KMS-11 (cell line): ENCODE results near the gene GNAZ.

Source experiments
- H2AFZ ChIP-seq: fragments of 200-600 bp; sonication (generic); 2 replicates; pipeline ENCODE4 v1.6.1; 2016; ENCODE audit warnings: antibody characterized with exemption, mixed run types, low read depth
- H3K27ac ChIP-seq: fragments of 200-600 bp; sonication (generic); 2 replicates; pipeline ENCODE4 v1.6.1; 2016; ENCODE audit warnings: mild to moderate bottlenecking, mixed run types
- H3K27me3 ChIP-seq: fragments of 200-600 bp; sonication (generic); 2 replicates; pipeline ENCODE4 v1.6.1; 2017; ENCODE audit warnings: mild to moderate bottlenecking, low read depth, mixed run types, moderate library complexity; ENCODE audit not compliant: insufficient read depth
- H3K36me3 ChIP-seq: fragments of 200-600 bp; sonication (generic); 2 replicates; pipeline ENCODE4 v1.6.1; 2017; ENCODE audit warnings: mild to moderate bottlenecking, mixed run types; ENCODE audit not compliant: insufficient read depth
- H3K4me1 ChIP-seq: fragments of 200-600 bp; sonication (generic); 2 replicates; pipeline ENCODE4 v1.6.1; 2016; ENCODE audit warnings: mild to moderate bottlenecking, low read depth, mixed run types; ENCODE audit not compliant: poor library complexity, severe bottlenecking
- H3K4me2 ChIP-seq: fragments of 200-600 bp; sonication (generic); 2 replicates; pipeline ENCODE4 v1.7.0; 2016; ENCODE audit warnings: mild to moderate bottlenecking, mixed run types
- H3K4me3 ChIP-seq: fragments of 200-600 bp; sonication (generic); IDR thresholded peaks from 2 replicates; pipeline ENCODE4 v1.6.1; 2017; ENCODE audit warnings: low read depth, low read length, mixed read lengths; ENCODE audit not compliant: insufficient read depth
- H3K79me2 ChIP-seq: fragments of 200-600 bp; sonication (generic); 2 replicates; pipeline ENCODE4 v1.6.1; 2016; ENCODE audit warnings: low read depth, mixed run types; ENCODE audit not compliant: insufficient read depth
- H3K9ac ChIP-seq: fragments of 200-600 bp; sonication (generic); 2 replicates; pipeline ENCODE4 v1.6.1; 2016; ENCODE audit warnings: mild to moderate bottlenecking, mixed run types
- H4K20me1 ChIP-seq: fragments of 200-600 bp; sonication (generic); 2 replicates; pipeline ENCODE4 v1.6.1; 2016; ENCODE audit warnings: mild to moderate bottlenecking, mixed run types; ENCODE audit not compliant: insufficient read depth
- CTCF ChIP-seq: fragments of 200-600 bp; sonication (generic); conservative IDR thresholded peaks from 2 replicates; pipeline ENCODE4 v1.6.1; 2017; ENCODE audit warnings: low read depth, mild to moderate bottlenecking, antibody characterized with exemption, low read length, moderate library complexity, mixed read lengths

The GNAZ gene

GRCh38 chr22:23032658-23033057 is 37.7 kb upstream of the GNAZ start:
- no peaks in the 10 kb centered on the region for H3K79me2 ChIP-seq
- H4K20me1 ChIP-seq, result no peaks in the 10 kb centered on the region
- no peaks in the 10 kb centered on the region for H3K27me3 ChIP-seq
- H3K27ac ChIP-seq, result no peak overlapping the region
- no peak for TF ChIP-seq CTCF
- H3K4me1 ChIP-seq, result no peaks in the 10 kb centered on the region
- no peak overlapping the region for H2AFZ ChIP-seq
- H3K36me3 ChIP-seq, result no peaks in the 10 kb centered on the region
- no peak overlapping the region for H3K9ac ChIP-seq
- H3K4me3 ChIP-seq, result no peak overlapping the region
- H3K4me2 ChIP-seq, result no peak overlapping the region

GRCh38 chr22:23033116-23033905 is 37.0 kb upstream of the GNAZ start:
- H3K4me2 ChIP-seq, result no peak overlapping the region
- H3K4me1 ChIP-seq, result no peaks in the 10 kb centered on the region
- H3K27ac ChIP-seq, result no peak overlapping the region
- no peak overlapping the region for H3K9ac ChIP-seq
- TF ChIP-seq CTCF, result no peak
- no peaks in the 10 kb centered on the region for H3K36me3 ChIP-seq
- H3K27me3 ChIP-seq, result no peaks in the 10 kb centered on the region
- H3K4me3 ChIP-seq, result no peak overlapping the region
- no peak overlapping the region for H2AFZ ChIP-seq
- H4K20me1 ChIP-seq, result no peaks in the 10 kb centered on the region
- no peaks in the 10 kb centered on the region for H3K79me2 ChIP-seq

GRCh38 chr22:23034621-23035556 is 35.4 kb upstream of the GNAZ start:
- no peak for TF ChIP-seq CTCF
- Histone ChIP-seq H3K9ac (no peak overlapping the region), H3K4me3 (no peak overlapping the region), H4K20me1 (no peaks in the 10 kb centered on the region), H2AFZ (no peak overlapping the region), H3K36me3 (no peaks in the 10 kb centered on the region), H3K79me2 (no peaks in the 10 kb centered on the region), H3K4me1 (no peaks in the 10 kb centered on the region), H3K27ac (no peak overlapping the region), H3K27me3 (no peaks in the 10 kb centered on the region), H3K4me2 (no peak overlapping the region)

- H3K4me2 ChIP-seq, result no peak overlapping the region
- no peak for TF ChIP-seq CTCF
- H2AFZ ChIP-seq, result no peak overlapping the region
- H4K20me1 ChIP-seq, result no peaks in the 10 kb centered on the region
- no peaks in the 10 kb centered on the region for H3K27me3 ChIP-seq
- H3K36me3 ChIP-seq, result no peaks in the 10 kb centered on the region
- no peaks in the 10 kb centered on the region for H3K4me1 ChIP-seq
- H3K9ac ChIP-seq, result no peak overlapping the region
- no peaks in the 10 kb centered on the region for H3K79me2 ChIP-seq
- H3K4me3 ChIP-seq, result no peak overlapping the region
- H3K27ac ChIP-seq, result no peak overlapping the region
Observed at GRCh38 chr22:23035557-23036277, 34.6 kb upstream of the GNAZ start.
